HCT116 (cell line): ENCODE results near the gene PCID2. TPM values are rescaled to one million over a fixed set of nuclear protein-coding genes. Genes with fewer than 3 reads are reported as not detected.

Experiments used
- ATAC-seq: fragments of 200-7000 bp; cut with Tn5 transposase; 2 replicates; pipeline ENCODE4 v1.9.1; 2020; ENCODE audit warnings: mild to moderate bottlenecking, moderate library complexity
- BruUV-seq: library from RNA; stranded (reverse); fragments of 400-500 nt; replicated peaks from 2 replicates; lab custom pipeline; 2021; lab: Mats Ljungman, UMichigan
- CTCF ChIA-PET: fragments of 300-600 bp; sonication (Branson Sonifier 250); formaldehyde crosslinking; loops from one replicate; lab custom pipeline; 2021; ENCODE audit warnings: antibody characterized with exemption; lab: Charles Lee
- POLR2A ChIA-PET: fragments of 300-600, 350-600 bp; sonication (Branson Sonifier 250); formaldehyde crosslinking; loops from one replicate; lab custom pipeline; 2021; ENCODE audit warnings: antibody characterized with exemption; lab: Charles Lee
- RAD21 ChIA-PET, 2 experiments: fragments of 300-600 bp; sonication (Branson Sonifier 250); formaldehyde crosslinking; loops; one replicate each; lab custom pipeline; 2023; ENCODE audit warnings: low total read pairs in 2 of 2; ENCODE audit not compliant: uncharacterized antibody in 2 of 2, unreplicated experiment in 2 of 2, low non-redundant PET in 1 of 2; lab: Charles Lee
- DNase-seq: peaks from one replicate; pipeline ENCODE4 v3.0.0-alpha.2; 2010; ENCODE audit warnings: low read depth, low spot score
- H2AFZ ChIP-seq: fragments of 200-600 bp; shearing (Covaris generic), sonication (generic); 2 replicates; pipeline ENCODE4 v1.6.1; 2017; ENCODE audit warnings: low read depth, mixed run types, mixed read lengths, antibody characterized with exemption, low read length; ENCODE audit not compliant: poor library complexity, severe bottlenecking
- H3K27ac ChIP-seq: 2 replicates; pipeline ENCODE4 v1.5.1; 2012; ENCODE audit warnings: low read depth, low read length
- H3K27me3 ChIP-seq: fragments of 200-600 bp; sonication (generic); 2 replicates; pipeline ENCODE4 v1.6.1; 2016; ENCODE audit warnings: mixed run types, low read length, mixed read lengths; ENCODE audit not compliant: insufficient read depth
- H3K36me3 ChIP-seq, 2 experiments: fragments of 200-500 bp in 1 of 2; fragments of 200-600 bp in 1 of 2; sonication (Bioruptor generic) in 1 of 2; sonication (generic) in 1 of 2; 2 replicates each; pipeline versions ENCODE4 v1.5.1 to v1.6.1; 2014 to 2016; ENCODE audit warnings: low read length in 2 of 2, inconsistent platforms in 1 of 2, mixed read lengths in 1 of 2, mixed run types in 1 of 2; ENCODE audit not compliant: insufficient read depth in 2 of 2, control insufficient read depth in 1 of 2
- H3K4me1 ChIP-seq, 2 experiments: fragments of 200-600 bp in 1 of 2; sonication (generic) in 1 of 2; 2 replicates each; pipeline versions ENCODE4 v1.5.1 to v1.6.1; 2012 to 2017; ENCODE audit warnings: low read length in 2 of 2, inconsistent platforms in 1 of 2, mild to moderate bottlenecking in 1 of 2, mixed read lengths in 1 of 2, mixed run types in 1 of 2, moderate library complexity in 1 of 2; ENCODE audit not compliant: insufficient read depth in 2 of 2, control insufficient read depth in 1 of 2
- H3K4me2 ChIP-seq: fragments of 200-600 bp; sonication (generic); 2 replicates; pipeline ENCODE4 v1.6.1; 2017; ENCODE audit warnings: mixed run types, low read length, mixed read lengths
- H3K4me3 ChIP-seq, 2 experiments: fragments of 200-600 bp in 1 of 2; sonication (generic) in 1 of 2; replicated peaks in 1 of 2; 2 replicates each; pipeline ENCODE4 v1.5.1; 2011 to 2016; ENCODE audit warnings: low read length in 2 of 2, control low read depth in 1 of 2, low read depth in 1 of 2, mild to moderate bottlenecking in 1 of 2, mixed read lengths in 1 of 2, mixed run types in 1 of 2
- H3K79me2 ChIP-seq: fragments of 200-600 bp; sonication (generic); 2 replicates; pipeline ENCODE4 v1.6.1; 2017; ENCODE audit warnings: mild to moderate bottlenecking, mixed run types, low read length, moderate library complexity, mixed read lengths; ENCODE audit not compliant: insufficient read depth
- H3K9ac ChIP-seq: fragments of 200-600 bp; sonication (generic); 2 replicates; pipeline ENCODE4 v1.6.1; 2016; ENCODE audit warnings: low read length, mixed read lengths
- H3K9me2 ChIP-seq: fragments of 200-600 bp; sonication (generic), shearing (Covaris generic); 2 replicates; pipeline ENCODE4 v1.6.1; 2017; ENCODE audit warnings: mixed run types, mild to moderate bottlenecking, moderate library complexity; ENCODE audit not compliant: insufficient read depth
- H3K9me3 ChIP-seq, 2 experiments: fragments of 200-500 bp in 1 of 2; fragments of 200-600 bp in 1 of 2; sonication (Bioruptor generic) in 1 of 2; sonication (generic) in 1 of 2; 2 replicates each; pipeline ENCODE4 v1.6.1; 2014 to 2017; ENCODE audit warnings: low read length in 2 of 2, mixed read lengths in 2 of 2, inconsistent platforms in 1 of 2, low read depth in 1 of 2, mild to moderate bottlenecking in 1 of 2, mixed run types in 1 of 2, moderate library complexity in 1 of 2; ENCODE audit not compliant: control insufficient read depth in 1 of 2, insufficient read depth in 1 of 2
- H4K20me1 ChIP-seq: fragments of 200-600 bp; sonication (generic), shearing (Covaris generic); 2 replicates; pipeline ENCODE4 v1.6.1; 2017; ENCODE audit warnings: mixed run types, mild to moderate bottlenecking, moderate library complexity; ENCODE audit not compliant: insufficient read depth
- CBX3 ChIP-seq: IDR thresholded peaks from 2 replicates; pipeline ENCODE4 v1.6.1; 2012; ENCODE audit warnings: low read depth
- CTCF ChIP-seq, 3 experiments: fragments of 200-600 bp in 1 of 3; sonication (generic) in 1 of 3; IDR thresholded peaks in 2 of 3; conservative IDR thresholded peaks in 1 of 3; 2 replicates each; pipeline ENCODE4 v1.5.1; 2012 to 2017; ENCODE audit warnings: low read depth in 2 of 3, low read length in 2 of 3, antibody characterized with exemption in 1 of 3, borderline replicate concordance in 1 of 3, control low read depth in 1 of 3, mild to moderate bottlenecking in 1 of 3, mixed read lengths in 1 of 3, mixed run types in 1 of 3, moderate library complexity in 1 of 3; ENCODE audit not compliant: insufficient read depth in 1 of 3
- EZH2 ChIP-seq: fragments of 200-600 bp; sonication (generic); IDR thresholded peaks from 2 replicates; pipeline ENCODE4 v1.6.1; 2017; ENCODE audit warnings: antibody characterized with exemption, mixed run types
- RAD21 ChIP-seq: IDR thresholded peaks from 2 replicates; pipeline ENCODE4 v1.6.1; 2012; ENCODE audit warnings: low read depth, mild to moderate bottlenecking
- SRF ChIP-seq: IDR thresholded peaks from 2 replicates; pipeline ENCODE4 v1.6.1; 2012; ENCODE audit warnings: low read depth
- intact Hi-C: fragments of 100-400 bp; cut with micrococcal nuclease; formaldehyde crosslinking; loops from 2 replicates; pipeline ENCODE4 v1.10.0; 2022
- total RNA-seq: library from RNA; stranded (reverse); gene quantifications from one replicate; pipeline ENCODE4 v1.2.1, GENCODE V29; 2021; ENCODE audit not compliant: unreplicated experiment
- TF ChIP-seq, protein P1 (sequence below): IDR thresholded peaks from 2 replicates; pipeline ENCODE4 v1.6.1; 2012; ENCODE audit warnings: low read depth

Gene PCID2
- total RNA-seq, 1 experiment from 2014 or later, result 73.3 TPM

- no peaks in the 10 kb centered on the region for H3K4me1 ChIP-seq
- ChIA-PET CTCF (no interaction called here), POLR2A (no interaction called here), RAD21 (no interaction called here)
- H2AFZ ChIP-seq, result no peak overlapping the region
- H3K9ac ChIP-seq, result no peak overlapping the region
- H3K9me3 ChIP-seq, result no peaks in the 10 kb centered on the region
- H3K27ac ChIP-seq, result no peak overlapping the region
- TF ChIP-seq, protein P1, sequence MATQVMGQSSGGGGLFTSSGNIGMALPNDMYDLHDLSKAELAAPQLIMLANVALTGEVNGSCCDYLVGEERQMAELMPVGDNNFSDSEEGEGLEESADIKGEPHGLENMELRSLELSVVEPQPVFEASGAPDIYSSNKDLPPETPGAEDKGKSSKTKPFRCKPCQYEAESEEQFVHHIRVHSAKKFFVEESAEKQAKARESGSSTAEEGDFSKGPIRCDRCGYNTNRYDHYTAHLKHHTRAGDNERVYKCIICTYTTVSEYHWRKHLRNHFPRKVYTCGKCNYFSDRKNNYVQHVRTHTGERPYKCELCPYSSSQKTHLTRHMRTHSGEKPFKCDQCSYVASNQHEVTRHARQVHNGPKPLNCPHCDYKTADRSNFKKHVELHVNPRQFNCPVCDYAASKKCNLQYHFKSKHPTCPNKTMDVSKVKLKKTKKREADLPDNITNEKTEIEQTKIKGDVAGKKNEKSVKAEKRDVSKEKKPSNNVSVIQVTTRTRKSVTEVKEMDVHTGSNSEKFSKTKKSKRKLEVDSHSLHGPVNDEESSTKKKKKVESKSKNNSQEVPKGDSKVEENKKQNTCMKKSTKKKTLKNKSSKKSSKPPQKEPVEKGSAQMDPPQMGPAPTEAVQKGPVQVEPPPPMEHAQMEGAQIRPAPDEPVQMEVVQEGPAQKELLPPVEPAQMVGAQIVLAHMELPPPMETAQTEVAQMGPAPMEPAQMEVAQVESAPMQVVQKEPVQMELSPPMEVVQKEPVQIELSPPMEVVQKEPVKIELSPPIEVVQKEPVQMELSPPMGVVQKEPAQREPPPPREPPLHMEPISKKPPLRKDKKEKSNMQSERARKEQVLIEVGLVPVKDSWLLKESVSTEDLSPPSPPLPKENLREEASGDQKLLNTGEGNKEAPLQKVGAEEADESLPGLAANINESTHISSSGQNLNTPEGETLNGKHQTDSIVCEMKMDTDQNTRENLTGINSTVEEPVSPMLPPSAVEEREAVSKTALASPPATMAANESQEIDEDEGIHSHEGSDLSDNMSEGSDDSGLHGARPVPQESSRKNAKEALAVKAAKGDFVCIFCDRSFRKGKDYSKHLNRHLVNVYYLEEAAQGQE, result no peak
- TF ChIP-seq EZH2 (no peak), CBX3 (no peak), SRF (no peak), RAD21 (no peak), CTCF (IDR thresholded peaks at IDR 0.05 in 2 of 3, conservative IDR thresholded peaks at IDR 0.05 in 1 of 3; ENCODE audit: borderline replicate concordance in 1 of 3, insufficient read depth in 1 of 3, low read depth in 2 of 3, low read length in 2 of 3) (no peak)
- intact Hi-C loops, result no loop called here
- H3K27me3 ChIP-seq, result no peaks in the 10 kb centered on the region
- no peaks in the 10 kb centered on the region for H3K9me2 ChIP-seq
- no peak overlapping the region for H3K4me3 ChIP-seq
- no peaks in the 10 kb centered on the region for H4K20me1 ChIP-seq
- ATAC-seq (no peak), DNase-seq (no peak)
- no peak overlapping the region for H3K4me2 ChIP-seq
- H3K36me3 ChIP-seq, result no peaks in the 10 kb centered on the region
- no peaks in the 10 kb centered on the region for H3K79me2 ChIP-seq
- BruUV-seq, result no TSS peak
Measured at GRCh38 chr13:113142876-113143275, 65.6 kb downstream of the PCID2 start.
